Fibroblast of skin of right quadriceps (primary cell): ENCODE results near the gene C2orf68.
"Not testable (repeated sequence)": the region's sequence is repeated elsewhere in the genome, so short reads cannot be mapped to it uniquely, and the experiment has no call there.

Experiments used
- DNase-seq: peaks from one replicate; pipeline ENCODE4 v3.0.0-alpha.2; 2013

Gene C2orf68

DNA sequence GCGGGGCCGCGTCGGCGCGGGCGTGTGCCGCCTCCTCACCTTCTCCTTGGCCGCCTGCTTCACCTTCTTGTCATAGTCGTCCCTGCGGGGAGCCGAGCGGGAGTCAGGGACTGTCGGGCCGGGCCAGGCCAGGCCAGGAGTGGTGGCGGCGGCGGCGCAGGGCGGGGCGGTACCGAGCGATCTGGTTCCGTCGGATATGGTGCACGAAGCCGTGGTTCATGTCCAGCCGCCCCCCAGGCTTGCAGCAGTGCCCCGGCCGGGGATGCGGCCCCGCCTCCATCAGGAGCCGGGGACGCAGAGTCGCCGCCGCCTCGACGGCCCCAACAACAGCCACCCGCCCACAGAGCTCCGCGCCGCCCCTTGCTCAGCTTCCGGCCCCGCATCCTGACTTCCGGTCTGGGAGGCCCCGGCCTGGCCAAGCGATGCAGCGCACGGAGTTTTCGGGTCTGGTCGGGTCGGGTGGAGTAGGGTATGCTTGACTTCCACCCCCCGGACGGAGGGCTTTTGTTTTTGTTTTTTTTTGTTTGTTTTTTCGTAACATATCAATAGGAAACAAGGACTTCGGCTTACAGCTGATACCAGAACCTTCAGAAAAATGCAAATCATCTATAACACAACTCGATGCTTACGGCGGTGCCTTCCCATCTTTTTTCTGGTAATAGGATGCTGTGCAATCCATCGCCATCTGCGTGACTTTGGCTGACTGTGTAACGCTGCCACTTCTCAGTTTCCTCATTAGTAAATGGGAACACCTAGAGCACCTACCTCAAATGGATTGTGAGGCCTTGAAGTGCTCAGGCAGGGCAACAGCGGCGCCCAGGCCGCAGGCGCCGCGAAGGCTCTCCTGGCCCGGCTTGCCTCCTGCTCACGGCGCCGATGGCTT is at the start of gene C2orf68:
TSS of gene C2orf68 (minus strand) at position 362 of the 883 bp plus-strand sequence. CDS start at position 280, 82 bp downstream.
- DNase-seq, result peak; percentile 83

- no peak for DNase-seq
Measured at GRCh38 chr2:85661139-85661858, 49.4 kb upstream of the C2orf68 start.

DNA sequence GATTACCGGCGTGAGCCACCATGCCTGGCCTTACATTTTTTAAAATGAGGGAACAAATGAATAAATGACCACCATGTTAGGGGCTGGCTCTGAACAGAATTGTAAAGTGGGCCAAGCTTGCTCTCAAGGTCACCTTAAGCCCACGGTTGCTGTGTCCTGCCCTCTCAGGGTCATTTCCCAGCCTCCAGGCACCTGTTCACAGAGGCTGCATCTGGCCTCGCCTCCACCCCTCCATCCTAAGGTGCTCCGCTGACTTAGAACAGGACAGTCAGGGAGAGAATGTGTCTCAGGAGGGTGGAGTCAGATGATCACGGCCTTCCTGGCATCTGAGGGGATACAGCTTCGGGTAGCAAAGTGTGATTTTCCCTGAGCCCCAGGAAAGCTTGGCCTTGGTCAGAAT is 48.9 kb upstream of the C2orf68 start:
- no peak for DNase-seq

DNA sequence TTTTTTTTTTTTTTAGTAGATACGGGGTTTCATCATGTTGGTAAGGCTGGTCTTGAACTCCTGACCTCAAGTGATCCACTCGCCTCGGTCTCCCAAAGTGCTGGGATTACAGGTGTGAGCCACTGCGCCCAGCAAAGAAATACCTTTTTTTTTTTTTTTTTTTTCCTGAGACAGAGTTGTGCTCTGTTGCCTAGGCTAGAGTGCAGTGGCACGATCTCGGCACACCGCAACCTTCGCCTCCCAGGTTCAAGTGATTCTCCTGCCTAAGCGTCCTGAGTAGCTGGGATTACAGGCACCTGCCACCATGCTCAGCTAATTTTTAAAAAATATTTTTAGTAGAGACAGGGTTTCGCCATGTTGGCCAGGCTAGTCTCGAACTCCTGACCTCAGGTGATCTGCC is 48.4 kb upstream of the C2orf68 start:
- DNase-seq, result not testable (repeated sequence)

GRCh38 chr2:85659324-85659981 is 47.6 kb upstream of the C2orf68 start:
- DNase-seq, result no peak

GRCh38 chr2:85657399-85657798 is 45.5 kb upstream of the C2orf68 start:
- DNase-seq, result not testable (repeated sequence)

DNA sequence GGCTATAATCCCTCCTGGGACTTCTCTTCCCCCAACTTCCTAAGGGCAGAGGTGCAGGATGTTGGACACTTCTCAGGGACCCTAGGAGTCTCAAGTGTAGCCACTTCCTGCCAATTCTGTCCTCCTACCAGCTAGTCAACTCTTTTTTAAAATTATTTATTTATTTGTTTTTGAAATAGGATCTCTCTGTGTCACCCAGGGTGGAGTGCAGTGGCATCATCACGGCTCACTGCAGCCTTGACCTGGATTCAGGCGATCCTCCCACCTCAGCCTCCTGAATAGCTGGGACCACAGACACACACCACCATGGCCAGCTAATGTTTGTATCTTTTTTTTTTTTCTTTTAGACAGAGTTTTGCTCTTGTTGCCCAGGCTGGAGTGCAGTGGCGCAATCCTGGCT is 44.6 kb upstream of the C2orf68 start:
- DNase-seq, result no peak

GRCh38 chr2:85655961-85656417 is 44.1 kb upstream of the C2orf68 start:
- DNase-seq, result peak; percentile 78

GRCh38 chr2:85653996-85654395 is 42.1 kb upstream of the C2orf68 start:
- DNase-seq, result no peak

- no peak for DNase-seq
Measured at GRCh38 chr2:85652056-85652455, 40.2 kb upstream of the C2orf68 start.

DNA sequence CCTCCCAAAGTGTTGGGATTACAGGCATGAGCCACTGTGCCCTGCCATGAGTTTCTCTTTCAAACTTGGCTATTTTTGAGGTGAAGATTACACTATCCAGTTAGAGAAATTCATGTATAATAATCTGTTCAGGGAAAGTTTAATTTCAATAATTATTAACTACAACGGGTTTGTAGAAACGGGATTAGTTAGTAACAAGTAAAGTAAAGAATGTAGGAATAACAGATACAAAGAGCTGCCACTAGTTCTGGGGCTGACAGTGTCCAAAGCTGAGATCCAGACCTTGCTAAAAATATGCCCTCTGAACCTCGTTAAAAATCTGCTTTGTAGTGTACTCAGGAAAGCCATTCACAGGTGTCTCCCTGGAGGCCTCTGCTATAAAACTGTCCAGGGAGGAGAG is 39.2 kb upstream of the C2orf68 start:
- no peak for DNase-seq

DNA sequence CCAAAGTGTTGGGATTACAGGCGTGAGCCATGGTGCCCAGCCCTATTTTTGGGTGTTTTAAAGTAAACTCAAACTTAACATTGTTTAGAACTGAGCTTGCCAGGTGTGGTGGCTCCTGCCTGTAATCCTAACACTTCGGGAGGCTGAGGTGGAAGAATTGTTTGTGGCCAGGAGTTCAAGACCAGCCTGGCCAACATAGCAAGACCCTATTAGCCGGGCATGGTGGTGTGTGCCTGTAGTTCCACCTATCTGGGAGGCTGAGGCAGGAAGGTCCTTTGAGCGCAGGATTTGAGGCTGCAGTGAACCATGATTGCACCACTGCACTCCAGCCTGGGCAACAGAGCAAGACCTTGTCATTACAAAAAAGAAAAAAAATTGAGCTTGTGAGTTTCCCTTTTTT is 38.6 kb upstream of the C2orf68 start:
- DNase-seq, result no peak

GRCh38 chr2:85649201-85650190 is 37.6 kb upstream of the C2orf68 start:
- peak; percentile 67 for DNase-seq

DNA sequence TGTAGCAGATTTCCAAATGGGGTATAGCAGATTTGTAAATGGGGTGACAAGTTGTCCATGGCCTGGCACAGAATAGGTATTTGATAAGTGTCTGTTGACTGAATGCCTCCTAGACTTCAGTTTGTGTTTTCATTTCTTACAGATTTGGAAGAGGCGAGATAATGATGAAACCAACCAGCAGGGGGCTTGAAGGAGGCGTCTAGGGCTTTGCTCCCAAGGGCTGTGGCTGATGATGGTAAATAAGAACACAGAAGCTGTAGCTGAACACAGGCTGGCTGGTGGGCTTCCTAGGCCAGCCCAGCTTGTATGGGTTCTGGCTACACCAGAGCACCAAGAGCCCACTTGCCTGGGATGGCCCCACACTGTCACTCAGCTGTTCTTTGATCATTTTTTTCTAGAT is 36.8 kb upstream of the C2orf68 start:
- peak; percentile 58 for DNase-seq

GRCh38 chr2:85647823-85648526 is 36.1 kb upstream of the C2orf68 start:
- DNase-seq, result no peak

DNA sequence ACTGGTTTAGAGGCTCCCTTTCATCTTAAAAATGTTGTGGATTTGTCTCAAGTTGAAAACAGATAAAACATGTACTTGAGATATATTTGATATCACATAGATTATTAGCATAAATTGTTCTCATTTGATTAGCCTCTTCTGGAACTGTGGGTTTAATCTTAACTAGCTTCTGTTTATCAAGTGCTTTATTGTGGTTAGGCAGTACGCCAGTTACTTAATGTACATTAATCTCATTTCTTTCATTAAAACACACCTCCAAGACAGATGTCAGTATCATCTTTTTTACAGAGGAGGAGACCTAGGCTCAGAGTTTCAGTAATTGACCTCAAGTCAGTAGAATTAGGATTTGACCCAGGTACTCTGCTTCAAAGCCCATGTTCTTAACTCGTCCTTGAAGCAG is 34.3 kb upstream of the C2orf68 start:
- DNase-seq, result no peak

DNA sequence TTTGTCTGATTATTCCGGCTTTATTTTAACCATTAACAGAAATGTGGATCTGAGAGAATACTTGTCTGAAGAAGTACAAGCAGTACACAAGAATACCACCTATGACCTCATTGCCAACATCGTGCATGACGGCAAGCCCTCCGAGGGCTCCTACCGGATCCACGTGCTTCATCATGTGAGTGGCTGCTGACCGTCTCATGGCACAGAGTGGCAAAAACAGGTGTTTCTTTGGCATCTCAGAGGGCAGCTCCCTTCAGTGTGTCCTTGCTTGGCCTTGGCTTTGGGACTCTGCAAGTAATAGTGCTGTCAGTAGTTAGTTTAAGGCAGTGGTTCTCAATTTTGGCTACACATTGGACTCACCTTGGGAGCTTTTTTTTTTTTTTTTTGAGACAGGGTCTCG is 33.0 kb upstream of the C2orf68 start:
- DNase-seq, result no peak

GRCh38 chr2:85642725-85643124 is 30.9 kb upstream of the C2orf68 start:
- no peak for DNase-seq

DNA sequence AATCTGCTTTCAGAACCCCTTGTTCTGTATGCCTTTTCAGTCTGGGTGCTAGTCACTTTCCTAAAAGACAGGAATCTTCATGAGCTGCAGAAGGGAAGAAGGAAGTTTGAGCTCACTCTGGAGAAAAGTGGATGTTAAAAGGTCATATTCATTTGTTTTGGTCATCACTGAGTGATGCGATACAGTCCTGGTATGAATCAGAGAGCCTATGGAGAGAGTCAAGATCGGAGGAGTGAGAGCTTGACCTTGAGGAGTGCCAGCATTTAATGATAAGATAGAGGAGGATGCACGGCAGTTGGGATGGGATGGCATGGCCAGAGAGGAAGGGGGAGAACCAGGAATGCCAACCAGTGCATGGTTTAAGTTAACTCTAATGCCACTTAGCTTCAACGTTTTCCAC is 23.8 kb upstream of the C2orf68 start:
- no peak for DNase-seq

DNA sequence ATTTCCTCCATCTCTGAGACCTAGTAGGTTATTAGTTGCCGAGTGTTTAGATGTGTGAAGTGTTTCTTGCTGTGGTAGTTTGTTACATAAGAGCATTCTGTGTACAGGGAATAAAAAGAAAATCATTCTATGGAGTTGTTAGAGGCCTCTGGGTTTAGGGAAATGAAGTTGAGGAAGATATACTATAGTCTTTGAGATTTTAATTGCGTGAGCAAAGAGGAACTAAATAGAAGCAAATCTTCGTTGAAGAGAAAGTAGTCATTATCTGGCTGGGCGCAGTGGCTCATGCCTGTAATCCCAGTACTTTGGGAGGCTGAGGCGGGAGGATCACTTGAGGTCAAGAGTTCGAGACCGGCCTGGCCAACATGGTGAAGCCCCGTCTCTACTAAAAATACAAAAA is 23.1 kb upstream of the C2orf68 start:
- no peak for DNase-seq

DNA sequence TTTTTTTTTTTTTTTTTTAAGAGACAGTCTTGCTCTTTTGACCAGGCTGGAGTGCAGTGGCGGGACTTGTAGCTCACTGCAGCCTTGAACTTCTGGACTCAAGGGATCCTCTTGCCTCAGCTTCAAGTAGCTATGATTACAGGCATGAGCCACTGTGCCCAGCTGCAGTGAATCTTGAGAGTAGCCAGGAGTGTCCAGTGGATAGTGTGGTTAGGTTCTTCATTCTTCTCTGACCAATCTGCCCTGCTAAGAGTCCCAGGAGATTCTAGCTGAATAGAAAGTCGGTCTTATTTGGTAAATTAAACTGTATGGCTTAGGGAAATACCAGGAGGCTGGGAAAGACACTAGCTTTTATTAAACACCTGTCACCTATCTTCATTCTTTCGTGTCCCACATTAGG is 19.4 kb upstream of the C2orf68 start:
- DNase-seq, result no peak

- no peak for DNase-seq
Measured at GRCh38 chr2:85628658-85629057, 16.8 kb upstream of the C2orf68 start.
